ENCODE data around the gene KRABD2.
A peak's percentile ranks its signal among the peaks of the same experiment; 100 is the strongest.

Gene KRABD2

DNA sequence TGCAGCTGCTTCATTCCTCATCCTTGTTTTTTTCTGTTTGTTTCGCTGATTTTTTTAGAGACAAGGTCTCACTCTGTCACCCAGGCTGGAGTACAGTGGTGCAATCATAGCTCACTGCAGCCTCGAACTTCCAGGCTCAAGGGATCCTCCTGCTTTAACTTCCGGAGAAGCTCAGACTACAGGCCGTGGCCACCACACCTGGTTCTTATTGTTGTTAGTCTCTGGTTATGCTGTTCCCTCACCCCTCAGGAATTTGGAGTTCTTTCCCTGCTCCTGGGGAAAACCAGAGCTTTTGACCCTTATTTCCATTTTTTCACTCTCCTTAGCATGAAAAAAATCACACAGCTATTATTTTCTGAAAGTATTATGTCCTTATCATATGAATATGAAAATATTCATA lies 35.0 kb downstream of the KRABD2 start:
- Histone ChIP-seq H3K27ac (ENCODE audit: low read length in 2 of 2) (no peak overlapping the region), H3K9ac (ENCODE audit: low read length) (no peak overlapping the region), H4K20me1 (ENCODE audit: control insufficient read depth, insufficient read depth, low read length, poor library complexity, severe bottlenecking) (no peaks in the 10 kb centered on the region), H3K4me3 (ENCODE audit: control extremely low read depth in 1 of 5, extremely low read depth in 1 of 5, insufficient read depth in 1 of 5, low read depth in 2 of 5, low read length in 4 of 5) (no peak overlapping the region), H3K36me3 (replicated peaks in 1 of 2; ENCODE audit: control extremely low read depth in 1 of 2, control insufficient read depth in 1 of 2, extremely low read depth in 1 of 2, insufficient read depth in 2 of 2, low read length in 1 of 2) (no peaks in the 10 kb centered on the region), H3K4me1 (ENCODE audit: control insufficient read depth in 2 of 2, insufficient read depth in 2 of 2, low read length in 2 of 2) (peaks cover 7% of the 10 kb centered on the region in 2 donors), H3K4me2 (replicated peaks; ENCODE audit: low read depth, low read length, poor library complexity, severe bottlenecking) (no peak overlapping the region), H3K27me3 (replicated peaks in 1 of 4; ENCODE audit: control extremely low read depth in 1 of 4, control insufficient read depth in 3 of 4, insufficient read depth in 4 of 4, low read length in 3 of 4) (peaks cover 0 to 5% (median 1%) of the 10 kb centered on the region in 4 experiments), H2AFZ (ENCODE audit: insufficient read depth, low read depth, low read length, poor library complexity, severe bottlenecking) (no peak overlapping the region), H3K79me2 (ENCODE audit: control insufficient read depth, insufficient read depth, low read length) (no peaks in the 10 kb centered on the region), H3K9me3 (ENCODE audit: control extremely low read depth in 1 of 3, control insufficient read depth in 2 of 3, insufficient read depth in 1 of 3, low read length in 2 of 3) (no peaks in the 10 kb centered on the region)
- ChIA-PET CTCF (interaction anchor here (0.6 to 0.9 kb wide), 2 partner anchors 281 to 743 kb away, joined by 3 read pairs; no protein-coding TSS in a partner anchor), POLR2A (no interaction called here)
- Mint-ChIP-seq H3K27ac (no peak overlapping the region), H3K9me3 (ENCODE audit: insufficient read depth) (no peaks in the 10 kb centered on the region), H3K27me3 (peaks cover 9% of the 10 kb centered on the region), H3K4me3 (no peak overlapping the region), H3K4me1 (peaks cover 11% of the 10 kb centered on the region)
- DNase-seq (no peak), ATAC-seq (ENCODE audit: low read depth) (no peak)
- WGBS (ENCODE audit: insufficient coverage) = 100% methylated on average over 3 of the region's 4 CpGs
- TF ChIP-seq, protein P1, sequence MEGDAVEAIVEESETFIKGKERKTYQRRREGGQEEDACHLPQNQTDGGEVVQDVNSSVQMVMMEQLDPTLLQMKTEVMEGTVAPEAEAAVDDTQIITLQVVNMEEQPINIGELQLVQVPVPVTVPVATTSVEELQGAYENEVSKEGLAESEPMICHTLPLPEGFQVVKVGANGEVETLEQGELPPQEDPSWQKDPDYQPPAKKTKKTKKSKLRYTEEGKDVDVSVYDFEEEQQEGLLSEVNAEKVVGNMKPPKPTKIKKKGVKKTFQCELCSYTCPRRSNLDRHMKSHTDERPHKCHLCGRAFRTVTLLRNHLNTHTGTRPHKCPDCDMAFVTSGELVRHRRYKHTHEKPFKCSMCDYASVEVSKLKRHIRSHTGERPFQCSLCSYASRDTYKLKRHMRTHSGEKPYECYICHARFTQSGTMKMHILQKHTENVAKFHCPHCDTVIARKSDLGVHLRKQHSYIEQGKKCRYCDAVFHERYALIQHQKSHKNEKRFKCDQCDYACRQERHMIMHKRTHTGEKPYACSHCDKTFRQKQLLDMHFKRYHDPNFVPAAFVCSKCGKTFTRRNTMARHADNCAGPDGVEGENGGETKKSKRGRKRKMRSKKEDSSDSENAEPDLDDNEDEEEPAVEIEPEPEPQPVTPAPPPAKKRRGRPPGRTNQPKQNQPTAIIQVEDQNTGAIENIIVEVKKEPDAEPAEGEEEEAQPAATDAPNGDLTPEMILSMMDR (IDR thresholded peaks at IDR 0.05) = no peak
- TF ChIP-seq EZH2 (IDR thresholded peaks at IDR 0.05; ENCODE audit: borderline replicate concordance, insufficient read depth, low read depth, low read length, poor library complexity, severe bottlenecking) = no peak
- intact Hi-C loops (cut with micrococcal nuclease) = no loop called here

DNA sequence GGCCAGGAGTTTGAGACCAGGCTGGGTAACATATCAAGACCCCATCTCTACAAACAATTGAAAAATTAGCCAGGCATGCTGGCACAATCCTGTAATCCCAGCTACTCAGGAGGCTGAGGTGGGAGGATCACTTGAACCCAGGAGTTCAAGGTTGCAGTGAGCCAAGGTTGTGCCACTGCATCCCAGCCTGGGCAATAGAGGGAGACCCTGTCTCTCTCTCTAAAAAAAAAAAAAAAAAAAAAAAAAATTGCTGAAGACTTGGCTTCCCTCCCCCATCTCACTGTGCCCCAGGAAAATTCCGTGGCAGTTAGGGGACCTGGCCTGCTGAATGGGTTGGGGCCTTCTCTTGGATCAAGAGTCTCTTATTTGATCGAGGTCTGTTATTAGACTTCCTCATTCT lies 37.0 kb downstream of the KRABD2 start, which contains the start of gene ODF4:
ODF4 (plus strand) TSS at position 301 of the 400 bp plus-strand sequence. CDS start 212 bp downstream, outside the sequence.
- ChIA-PET CTCF (no interaction called here), POLR2A (no interaction called here)
- H3K36me3 ChIP-seq (replicated peaks in 1 of 2; ENCODE audit: control extremely low read depth in 1 of 2, control insufficient read depth in 1 of 2, extremely low read depth in 1 of 2, insufficient read depth in 2 of 2, low read length in 1 of 2) = no peaks in the 10 kb centered on the region
- H3K27ac ChIP-seq (ENCODE audit: low read length in 2 of 2) = no peak within 1 kb of the TSS
- Mint-ChIP-seq H3K4me1 (peaks cover 11% of the 10 kb centered on the region), H3K27me3 (peaks cover 10% of the 10 kb centered on the region), H3K9me3 (ENCODE audit: insufficient read depth) (no peaks in the 10 kb centered on the region), H3K27ac (no peak within 1 kb of the TSS), H3K4me3 (no peak within 1 kb of the TSS)
- H3K9ac ChIP-seq (ENCODE audit: low read length) = no peak within 1 kb of the TSS
- DNase-seq (no peak), ATAC-seq (ENCODE audit: low read depth) (no peak)
- no peaks in the 10 kb centered on the region for H3K79me2 ChIP-seq (ENCODE audit: control insufficient read depth, insufficient read depth, low read length)
- intact Hi-C loops (cut with micrococcal nuclease) = no loop called here
- TF ChIP-seq EZH2 (IDR thresholded peaks at IDR 0.05; ENCODE audit: borderline replicate concordance, insufficient read depth, low read depth, low read length, poor library complexity, severe bottlenecking) = no peak
- TF ChIP-seq, protein P1 (IDR thresholded peaks at IDR 0.05) = no peak
- no peak within 1 kb of the TSS for H3K4me3 ChIP-seq (ENCODE audit: control extremely low read depth in 1 of 5, extremely low read depth in 1 of 5, insufficient read depth in 1 of 5, low read depth in 2 of 5, low read length in 4 of 5)
- H3K4me1 ChIP-seq (ENCODE audit: control insufficient read depth in 2 of 2, insufficient read depth in 2 of 2, low read length in 2 of 2) = peaks cover 7% of the 10 kb centered on the region in 2 donors
- H4K20me1 ChIP-seq (ENCODE audit: control insufficient read depth, insufficient read depth, low read length, poor library complexity, severe bottlenecking) = no peaks in the 10 kb centered on the region
- no CpG with 5 or more reads among the region's 2 CpGs for WGBS (ENCODE audit: insufficient coverage)
- H3K9me3 ChIP-seq (ENCODE audit: control extremely low read depth in 1 of 3, control insufficient read depth in 2 of 3, insufficient read depth in 1 of 3, low read length in 2 of 3) = no peaks in the 10 kb centered on the region
- H2AFZ ChIP-seq (ENCODE audit: insufficient read depth, low read depth, low read length, poor library complexity, severe bottlenecking) = peak within 1 kb of the TSS; percentile 52
- no peak within 1 kb of the TSS for H3K4me2 ChIP-seq (replicated peaks; ENCODE audit: low read depth, low read length, poor library complexity, severe bottlenecking)
- H3K27me3 ChIP-seq (replicated peaks in 1 of 4; ENCODE audit: control extremely low read depth in 1 of 4, control insufficient read depth in 3 of 4, insufficient read depth in 4 of 4, low read length in 3 of 4) = no peaks in the 10 kb centered on the region

Measured in B cell (primary cell).